GM19099 (cell line): ENCODE results near the gene SMYD3.

Source experiments
- POLR2A ChIP-seq: IDR thresholded peaks from 3 replicates; pipeline ENCODE4 v1.6.1; 2011; ENCODE audit warnings: low read depth; ENCODE audit not compliant: insufficient read length; ENCODE audit errors: extremely low read depth

SMYD3 gene

DNA sequence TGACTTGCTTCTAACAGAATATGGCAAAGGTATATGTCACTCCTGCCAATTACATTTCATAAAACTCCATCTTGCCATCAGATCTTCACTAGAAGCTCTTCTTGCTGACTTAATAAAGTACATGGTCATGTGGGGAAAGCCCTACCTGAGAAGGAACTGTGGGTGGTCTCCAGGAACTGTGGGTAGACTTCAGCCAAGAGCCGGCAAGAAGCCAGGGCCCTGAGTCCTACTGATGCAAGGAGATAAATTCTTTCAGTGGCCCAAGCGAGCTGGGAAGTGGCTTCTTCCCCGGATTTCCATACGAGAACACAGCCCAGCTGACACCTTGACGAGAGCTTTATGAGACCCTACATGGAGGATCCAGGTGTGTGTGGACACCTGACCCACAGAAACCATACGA is 228.7 kb downstream of the SMYD3 start:
- TF ChIP-seq POLR2A = no peak

DNA sequence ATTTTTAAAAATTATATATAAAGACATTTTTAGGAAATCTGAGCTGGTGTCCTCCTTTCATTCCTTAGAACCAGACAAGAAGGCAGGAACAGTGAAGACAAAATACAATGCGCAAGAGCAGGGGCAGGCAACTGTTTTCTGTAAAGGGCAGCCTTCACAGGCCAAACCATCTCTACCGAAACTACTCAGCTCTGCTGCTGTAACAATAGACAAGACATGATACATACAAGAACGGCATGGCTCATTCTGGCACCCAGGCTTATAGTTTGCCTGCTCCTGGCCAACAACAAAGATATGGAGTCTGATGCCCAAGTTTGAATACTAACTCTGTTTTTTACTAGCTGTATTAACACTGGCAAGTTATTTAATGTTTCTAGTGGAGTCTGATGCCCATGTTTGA is 232.0 kb downstream of the SMYD3 start:
- TF ChIP-seq POLR2A = no peak

GRCh38 chr1:246274186-246274585 is 232.9 kb downstream of the SMYD3 start:
- no peak for TF ChIP-seq POLR2A

- TF ChIP-seq POLR2A = no peak
Observed at GRCh38 chr1:246271516-246271915, 235.6 kb downstream of the SMYD3 start.

DNA sequence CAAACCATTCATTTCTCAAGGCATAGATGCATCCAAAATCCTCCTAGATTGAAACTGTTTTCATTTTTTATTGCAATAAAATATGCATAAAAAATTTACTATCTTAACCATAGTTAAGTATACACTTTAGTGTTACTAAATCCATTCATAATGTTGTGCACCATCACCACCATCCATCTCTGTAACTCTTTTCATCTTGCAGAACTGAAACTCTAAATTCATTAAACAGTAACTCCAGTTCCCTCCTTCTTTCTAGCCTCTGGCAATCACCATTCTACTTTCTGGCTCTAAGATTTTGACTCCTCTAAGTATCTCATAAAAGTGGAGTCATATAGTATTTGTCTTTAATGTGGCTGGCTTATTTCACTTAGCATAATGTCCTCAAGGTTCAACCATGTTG is 236.8 kb downstream of the SMYD3 start:
- TF ChIP-seq POLR2A = no peak

DNA sequence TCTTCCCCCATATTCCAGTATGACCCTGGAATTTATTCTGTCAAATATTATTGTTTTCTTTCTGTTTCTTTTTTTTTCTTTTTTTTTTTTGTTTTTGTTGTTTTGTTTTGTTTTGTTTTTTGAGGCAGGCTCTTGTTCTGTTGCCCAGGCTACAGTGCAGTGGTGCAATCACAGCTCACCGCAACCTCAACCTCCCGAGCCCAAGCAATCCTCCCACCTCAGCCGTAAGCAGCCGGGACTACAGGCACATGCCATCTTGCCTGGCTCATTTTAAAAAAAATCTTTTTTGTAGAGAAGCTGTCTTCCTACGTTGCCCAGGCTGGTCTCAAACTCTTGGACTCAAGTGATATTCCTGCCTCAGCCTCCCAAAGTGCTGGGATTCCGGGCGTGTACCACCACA is 237.6 kb downstream of the SMYD3 start:
- no peak for TF ChIP-seq POLR2A

GRCh38 chr1:246267896-246268295 is 239.2 kb downstream of the SMYD3 start:
- no peak for TF ChIP-seq POLR2A

DNA sequence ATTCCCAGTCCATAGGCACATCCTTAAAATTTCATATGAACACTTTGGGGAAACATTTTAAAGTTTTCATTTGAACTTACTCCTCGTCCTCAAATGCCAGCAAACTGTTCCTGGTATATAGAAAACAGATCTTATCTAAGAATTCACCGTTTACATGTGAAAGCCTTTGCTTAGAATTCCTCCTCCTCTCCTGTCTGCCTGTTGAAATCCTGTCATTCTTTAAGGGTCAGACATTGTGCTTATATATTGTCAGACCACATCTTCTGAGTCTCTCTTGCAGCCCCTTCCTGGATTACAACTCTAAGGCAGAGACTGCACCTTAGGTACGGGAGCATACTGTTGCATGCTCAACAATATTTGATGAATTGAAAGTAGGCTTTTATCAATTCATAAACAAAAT is 239.7 kb downstream of the SMYD3 start:
- TF ChIP-seq POLR2A = no peak

GRCh38 chr1:246265481-246265880 is 241.6 kb downstream of the SMYD3 start:
- TF ChIP-seq POLR2A = no peak

DNA sequence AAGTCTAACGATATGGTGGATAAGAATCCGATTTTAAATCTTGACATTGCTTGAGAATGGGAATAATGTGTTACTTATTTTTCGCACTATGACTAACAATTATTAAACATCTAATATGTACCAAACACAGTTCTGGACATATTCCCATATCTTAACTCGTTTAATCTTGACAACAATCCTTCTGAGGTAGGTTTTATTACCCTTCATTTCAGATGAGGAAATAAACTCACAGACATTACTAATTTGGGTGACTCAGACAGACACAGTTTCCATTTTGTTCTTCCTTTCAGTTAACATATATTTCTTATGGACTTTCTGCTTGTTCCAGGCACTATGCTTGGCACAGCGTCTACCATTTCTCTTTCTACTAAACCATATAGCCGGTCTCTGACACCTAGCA is 244.8 kb downstream of the SMYD3 start:
- no peak for TF ChIP-seq POLR2A

- TF ChIP-seq POLR2A = no peak
Observed at GRCh38 chr1:246261639-246262038, 245.4 kb downstream of the SMYD3 start.

GRCh38 chr1:246258250-246258649 is 248.8 kb downstream of the SMYD3 start:
- TF ChIP-seq POLR2A = no peak

DNA sequence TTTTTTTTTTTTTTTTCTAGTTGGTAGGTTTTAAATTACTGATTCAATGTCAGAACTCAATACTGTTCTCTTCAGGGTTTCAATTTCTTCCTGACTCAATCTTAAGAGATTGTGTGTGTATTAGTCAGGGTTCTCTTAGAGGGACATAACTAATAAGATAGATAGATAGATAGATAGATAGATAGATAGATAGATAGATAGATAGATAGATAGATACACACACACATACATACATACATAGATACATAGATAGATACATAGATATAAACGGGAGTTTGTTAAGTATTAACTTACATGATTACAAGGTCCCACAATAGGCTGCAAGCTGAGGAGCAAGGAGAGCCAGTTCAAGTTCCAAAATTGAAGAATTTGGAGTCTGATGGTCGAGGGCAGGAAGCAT is 251.3 kb downstream of the SMYD3 start:
- no peak for TF ChIP-seq POLR2A

DNA sequence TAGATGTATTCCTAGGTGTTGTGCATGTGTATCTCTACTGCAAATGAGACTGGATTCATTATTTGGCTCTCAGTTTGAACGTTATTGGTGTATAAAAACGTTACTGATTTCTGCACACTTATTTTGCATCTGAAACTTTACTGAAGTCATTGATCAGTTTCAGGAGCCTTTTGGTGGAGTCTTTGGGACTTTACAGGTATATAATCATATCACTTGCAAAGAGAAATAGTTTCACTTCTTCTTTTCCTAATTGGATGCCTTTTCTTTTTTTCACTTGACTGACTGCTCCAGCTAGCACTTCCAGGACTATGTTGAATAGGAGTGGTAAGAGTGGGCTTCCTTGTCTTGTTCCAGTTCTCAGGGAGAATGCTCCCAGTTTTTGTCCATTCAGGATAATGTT is 252.2 kb downstream of the SMYD3 start:
- no peak for TF ChIP-seq POLR2A

DNA sequence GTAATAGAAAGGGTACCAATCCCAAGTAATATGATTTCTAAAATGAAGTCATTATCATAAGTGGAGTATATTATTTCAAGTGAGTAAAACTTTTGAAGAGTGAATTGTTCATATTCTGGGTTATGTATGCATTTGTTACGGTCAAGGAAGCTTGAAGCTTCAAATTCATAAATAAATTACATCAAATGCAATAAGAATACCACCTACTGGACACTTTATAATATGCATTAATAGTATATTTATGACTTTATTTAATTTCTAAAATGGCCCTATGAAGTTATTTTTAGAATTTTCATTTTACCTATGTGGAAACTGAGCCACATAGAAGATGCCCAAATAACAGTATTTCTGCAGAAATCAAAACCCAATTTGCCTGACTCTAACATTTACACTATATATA is 260.6 kb downstream of the SMYD3 start:
- no peak for TF ChIP-seq POLR2A

DNA sequence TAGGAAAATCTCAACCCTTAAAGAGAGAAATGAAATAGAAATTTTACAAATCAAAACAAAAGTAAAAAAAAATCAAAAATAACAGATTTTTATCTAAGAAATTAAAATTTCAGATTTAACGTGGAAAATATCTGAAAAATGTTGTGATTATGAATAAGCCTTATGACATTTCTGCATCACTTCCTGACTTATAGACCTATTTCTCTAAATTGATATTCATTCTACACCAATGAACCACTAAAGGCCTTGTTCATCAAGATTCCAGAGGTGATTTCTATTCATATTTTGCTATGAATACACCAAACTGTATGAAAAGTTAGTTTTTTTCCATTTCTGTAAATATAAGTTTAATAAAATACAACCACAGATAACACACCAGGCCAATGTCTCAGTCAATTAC is 261.5 kb downstream of the SMYD3 start:
- no peak for TF ChIP-seq POLR2A

DNA sequence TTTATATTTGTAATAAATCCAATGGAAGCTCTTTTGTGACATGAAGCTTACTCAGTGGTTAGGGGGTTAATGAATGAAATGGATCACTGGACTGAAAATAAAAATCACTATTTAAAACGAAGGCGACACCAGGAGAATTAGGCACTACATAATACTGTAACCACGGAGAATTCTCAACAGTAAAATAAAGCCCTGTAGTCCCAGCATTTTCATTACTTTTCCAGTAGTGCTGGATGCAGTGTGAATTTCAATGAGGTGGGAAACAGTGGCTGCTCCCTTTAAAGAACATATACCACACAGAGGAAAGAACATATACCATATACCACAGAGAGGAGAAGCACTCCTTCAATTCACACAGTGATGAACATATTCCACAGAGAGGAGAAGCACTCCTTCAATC is 275.0 kb downstream of the SMYD3 start:
- TF ChIP-seq POLR2A = no peak

DNA sequence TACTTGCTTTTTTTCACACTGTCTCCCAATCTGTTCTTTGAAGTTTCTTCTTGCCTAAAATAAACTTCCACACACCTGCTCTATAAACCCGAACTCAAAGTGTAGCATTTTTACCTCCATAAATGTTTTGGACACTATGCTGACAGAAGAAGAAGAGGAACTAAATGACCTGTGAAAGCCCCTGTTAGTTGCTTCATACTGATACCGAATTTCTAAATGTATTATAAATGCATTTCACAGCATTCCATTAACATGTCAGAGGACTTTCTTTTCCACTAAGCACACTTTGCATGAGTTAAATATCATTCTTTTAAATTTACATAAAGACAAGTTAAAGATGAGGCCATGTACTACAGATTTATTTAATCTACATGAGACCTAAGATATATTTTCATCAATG is 281.0 kb downstream of the SMYD3 start:
- TF ChIP-seq POLR2A = no peak

GRCh38 chr1:246221485-246222255 is 285.4 kb downstream of the SMYD3 start:
- no peak for TF ChIP-seq POLR2A
